GM03348 (cell line): ENCODE results near the gene GAD1.

Experiments used
- DNase-seq: peaks from one replicate; pipeline ENCODE4 v3.0.0; 2012; ENCODE audit warnings: low spot score

The GAD1 gene

GRCh38 chr2:170846314-170846713 lies 29.6 kb downstream of the GAD1 start:
- DNase-seq: no peak

GRCh38 chr2:170847716-170848115 lies 31.0 kb downstream of the GAD1 start:
- no peak for DNase-seq

GRCh38 chr2:170848587-170848986 lies 31.9 kb downstream of the GAD1 start:
- peak; percentile 64 for DNase-seq

GRCh38 chr2:170850251-170850650 lies 33.6 kb downstream of the GAD1 start:
- DNase-seq: no peak

- DNase-seq: no peak
Observed at GRCh38 chr2:170851635-170852034, 34.9 kb downstream of the GAD1 start.

- DNase-seq: no peak
Observed at GRCh38 chr2:170856066-170856465, 39.4 kb downstream of the GAD1 start.

GRCh38 chr2:170862286-170862902 lies 45.7 kb downstream of the GAD1 start:
- no peak for DNase-seq

- no peak for DNase-seq
Observed at GRCh38 chr2:170863087-170863486, 46.4 kb downstream of the GAD1 start.

- DNase-seq: no peak
Observed at GRCh38 chr2:170869036-170869435, 52.3 kb downstream of the GAD1 start.

GRCh38 chr2:170869461-170869860 lies 52.8 kb downstream of the GAD1 start:
- no peak for DNase-seq

- peak; percentile 89 for DNase-seq
Observed at GRCh38 chr2:170873035-170873692, 56.5 kb downstream of the GAD1 start.

GRCh38 chr2:170878066-170878465 lies 61.4 kb downstream of the GAD1 start:
- DNase-seq: no peak

- DNase-seq: no peak
Observed at GRCh38 chr2:170878505-170878904, 61.8 kb downstream of the GAD1 start.

GRCh38 chr2:170881840-170882239 lies 65.2 kb downstream of the GAD1 start:
- no peak for DNase-seq

- no peak for DNase-seq
Observed at GRCh38 chr2:170882758-170883157, 66.1 kb downstream of the GAD1 start.

- no peak for DNase-seq
Observed at GRCh38 chr2:170883683-170884082, 67.0 kb downstream of the GAD1 start.

- DNase-seq: peak; percentile 47
Observed at GRCh38 chr2:170885130-170885791, 68.6 kb downstream of the GAD1 start.

- DNase-seq: peak; percentile 54
Observed at GRCh38 chr2:170886386-170886785, 69.7 kb downstream of the GAD1 start.

- no peak for DNase-seq
Observed at GRCh38 chr2:170887496-170887895, 70.8 kb downstream of the GAD1 start.

GRCh38 chr2:170887896-170888295 lies 71.2 kb downstream of the GAD1 start:
- no peak for DNase-seq

GRCh38 chr2:170891893-170892292 lies 75.2 kb downstream of the GAD1 start:
- DNase-seq: no peak

- DNase-seq: no peak
Observed at GRCh38 chr2:170892391-170892951, 75.8 kb downstream of the GAD1 start.
